ENCODE measurements around the gene RXRA. TPM values are rescaled to one million over a fixed set of nuclear protein-coding genes. Genes with fewer than 3 reads are reported as not detected.

RXRA gene
- polyA plus RNA-seq, 3 donors = 15.8 to 91.0 (median 23.2) TPM

- intact Hi-C loops (cut with micrococcal nuclease) = no loop called here
Measured at GRCh38 chr9:134393582-134394280, 67.5 kb downstream of the RXRA start.

More at GRCh38 chr9:134393582-134394280, 67.5 kb downstream of the RXRA start:
- Mint-ChIP-seq H3K27ac (peak overlapping the region; percentile 2 to 95 (median 80)), H3K4me1 (peaks cover 93% of the 10 kb centered on the region), H3K9me3 (peaks cover 0 to 3% (median 0%) of the 10 kb centered on the region in 7 donors), H3K27me3 (ENCODE audit: low read depth in 3 of 3) (peaks cover 0 to 3% (median 2%) of the 10 kb centered on the region in 3 donors), H3K4me3 (peak overlapping the region in 1 of 2 donors; percentile 80), H3K36me3 (peaks cover 20 to 61% of the 10 kb centered on the region in 2 donors)
- H2AFZ ChIP-seq (ENCODE audit: insufficient read depth, low read depth, low read length, poor library complexity, severe bottlenecking) = no peak overlapping the region
- 80% methylated on average over 3 of the region's 7 CpGs for WGBS (ENCODE audit: insufficient coverage)
- peaks cover 98 to 100% of the 10 kb centered on the region in 2 donors for H3K4me1 ChIP-seq (ENCODE audit: control insufficient read depth in 1 of 2, insufficient read depth in 2 of 2, low read length in 2 of 2)
- no peak for TF ChIP-seq CTCF (IDR thresholded peaks at IDR 0.05)
- H3K4me2 ChIP-seq (replicated peaks; ENCODE audit: extremely low read depth, low read length, poor library complexity, severe bottlenecking) = no peak overlapping the region
- peaks cover 0 to 1% of the 10 kb centered on the region in 2 donors for H3K9me3 ChIP-seq (replicated peaks in 1 of 2; ENCODE audit: control insufficient read depth in 1 of 2, insufficient read depth in 1 of 2, low read length in 2 of 2)
- peaks cover 99% of the 10 kb centered on the region for H3K79me2 ChIP-seq (ENCODE audit: insufficient read depth, low read length)
- H3K27ac ChIP-seq (ENCODE audit: low read depth in 1 of 2, low read length in 2 of 2) = peak overlapping the region in 1 of 2 donors; percentile 85
- H3K4me3 ChIP-seq (replicated peaks in 1 of 3; ENCODE audit: low read depth in 2 of 3, low read length in 3 of 3) = peak overlapping the region in 1 of 3 experiments; percentile 69
- peaks cover 96% of the 10 kb centered on the region for H4K20me1 ChIP-seq (ENCODE audit: insufficient read depth, low read length)
- H3K36me3 ChIP-seq (replicated peaks in 1 of 2; ENCODE audit: control insufficient read depth in 1 of 2, insufficient read depth in 2 of 2, low read length in 2 of 2) = peaks cover 13 to 19% of the 10 kb centered on the region in 2 donors
- no peak for DNase-seq
- H3K9ac ChIP-seq (ENCODE audit: insufficient read depth, low read length, poor library complexity, severe bottlenecking) = no peak overlapping the region
- no peaks in the 10 kb centered on the region for H3K27me3 ChIP-seq (ENCODE audit: control insufficient read depth in 2 of 2, insufficient read depth in 2 of 2, low read length in 2 of 2)
